Measurements from ENCODE around the gene SFMBT1. TPM values are rescaled to one million over a fixed set of nuclear protein-coding genes. Genes with fewer than 3 reads are reported as not detected.
"Not testable (repeated sequence)": the region's sequence is repeated elsewhere in the genome, so short reads cannot be mapped to it uniquely, and the experiment has no call there.

Gene SFMBT1
- total RNA-seq, 2 donors from 2014 or later: 12.7 to 16.4 TPM

DNA sequence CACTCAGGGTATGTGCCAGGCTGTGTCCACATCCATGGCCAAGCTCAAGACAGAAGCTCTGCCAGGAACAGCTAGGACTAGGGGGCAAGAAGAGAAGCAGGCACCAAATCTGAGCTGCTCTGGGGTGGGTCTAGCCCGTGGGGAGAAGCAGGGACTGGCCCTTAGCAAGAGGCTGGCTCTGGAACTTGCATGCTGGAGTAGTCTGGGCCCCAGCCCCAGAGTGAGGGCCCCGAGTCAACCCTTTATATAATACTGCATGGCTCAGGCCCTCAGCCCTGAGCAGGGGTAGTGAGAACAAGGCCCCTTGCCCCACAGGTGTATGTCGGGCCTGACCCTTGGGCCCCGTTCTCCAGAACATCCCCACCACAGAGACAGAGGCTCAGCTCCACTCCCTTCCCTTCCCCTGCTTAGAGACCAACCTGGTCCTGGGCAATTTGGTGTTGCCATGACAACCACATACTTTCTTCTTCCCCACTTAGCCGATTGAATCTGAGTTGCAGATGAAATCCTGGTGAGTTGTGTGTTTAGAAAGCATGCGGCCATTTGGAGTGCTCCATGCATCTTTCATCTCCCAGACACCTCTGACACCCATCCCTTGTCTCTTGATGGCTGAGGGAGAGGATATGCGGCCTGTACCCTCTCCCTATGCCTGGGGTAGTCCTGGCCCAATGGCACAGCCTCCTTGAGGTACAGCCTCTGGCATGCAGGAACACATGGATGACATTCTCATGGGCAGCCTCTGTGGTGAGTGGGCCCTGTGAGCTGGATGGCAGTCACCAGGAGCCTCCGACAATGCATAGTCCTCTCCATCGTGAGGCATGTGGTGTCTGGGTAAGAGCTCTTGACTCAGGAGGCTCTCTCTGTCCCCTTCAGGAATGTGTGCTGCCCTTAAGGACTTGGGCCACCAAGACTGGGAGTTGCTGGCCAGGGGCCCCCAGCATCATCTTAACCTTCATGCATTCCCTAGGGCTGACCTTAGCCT, 29.2 kb upstream of the SFMBT1 start:
- no peak for ATAC-seq
- no peak for DNase-seq
- intact Hi-C loops (cut with DNase I): loop anchor here in 1 of 2 donors (5.0 to 10.0 kb wide), 2 partner anchors 140 to 333 kb away; no protein-coding TSS in a partner anchor

DNA sequence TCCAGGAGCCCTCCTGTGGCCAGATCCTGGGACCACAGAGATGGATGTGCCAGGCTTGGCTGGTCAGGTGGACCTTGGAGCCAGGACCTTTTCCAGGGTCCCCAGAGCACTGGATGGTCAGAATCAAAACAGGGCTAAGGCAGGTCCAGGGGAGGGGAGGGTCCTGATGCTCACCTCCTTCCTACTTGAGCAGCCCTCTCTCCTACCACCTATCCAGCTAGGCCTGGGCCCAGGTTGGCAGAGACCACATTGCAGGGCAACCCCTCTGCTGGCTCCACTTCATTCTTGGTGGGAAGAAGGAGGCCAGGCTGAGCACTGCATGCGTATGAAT, 28.5 kb upstream of the SFMBT1 start:
- DNase-seq: no peak
- ATAC-seq: no peak
- intact Hi-C loops (cut with DNase I): loop anchor here in 1 of 2 donors (5.0 to 10.0 kb wide), 2 partner anchors 140 to 332 kb away; no protein-coding TSS in a partner anchor

DNA sequence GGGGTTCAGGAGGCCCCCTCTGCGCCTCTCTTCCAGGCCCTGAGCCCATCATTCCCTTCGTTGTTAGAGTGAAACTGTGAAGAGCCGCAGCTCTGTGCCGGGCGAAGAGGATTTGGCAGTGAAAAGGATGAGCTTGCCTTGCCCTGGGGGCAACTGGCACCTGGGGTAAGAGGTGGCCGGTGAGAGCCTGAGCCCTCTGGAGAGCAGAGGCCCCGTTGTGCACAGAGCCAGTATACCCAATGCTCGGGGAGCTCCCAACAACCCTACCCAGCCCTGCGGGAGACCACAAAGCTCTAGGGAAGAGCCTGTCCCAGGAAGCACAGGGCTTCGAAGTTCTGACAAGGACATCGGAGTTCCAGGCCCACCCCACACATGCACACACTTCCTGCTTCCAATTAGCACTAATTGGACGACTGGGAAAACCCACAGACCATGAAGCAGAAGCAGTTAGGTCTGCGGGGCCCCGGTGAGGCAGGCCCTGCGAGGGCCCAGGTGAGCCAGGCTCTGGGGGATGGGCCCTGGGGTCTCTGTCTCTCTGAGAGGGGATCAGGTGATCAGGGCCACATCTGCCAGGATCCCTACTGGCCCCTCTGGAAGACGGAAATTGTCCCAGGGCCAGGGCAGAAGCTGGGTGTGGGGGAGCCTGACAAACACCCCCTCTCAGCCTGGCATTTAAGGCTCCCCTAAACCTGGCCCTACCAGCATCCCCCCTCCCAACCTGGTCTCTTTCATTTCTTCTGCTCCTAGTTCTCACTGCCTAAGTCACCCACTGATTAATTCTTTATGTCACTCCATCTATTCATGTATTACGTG, 27.9 kb upstream of the SFMBT1 start:
- peak in 1 of 2 donors; percentile 10 for ATAC-seq
- DNase-seq: no peak
- intact Hi-C loops (cut with DNase I): loop anchor here in 1 of 2 donors (2.0 to 10.0 kb wide), 4 partner anchors 23 to 331 kb away; no protein-coding TSS in a partner anchor

DNA sequence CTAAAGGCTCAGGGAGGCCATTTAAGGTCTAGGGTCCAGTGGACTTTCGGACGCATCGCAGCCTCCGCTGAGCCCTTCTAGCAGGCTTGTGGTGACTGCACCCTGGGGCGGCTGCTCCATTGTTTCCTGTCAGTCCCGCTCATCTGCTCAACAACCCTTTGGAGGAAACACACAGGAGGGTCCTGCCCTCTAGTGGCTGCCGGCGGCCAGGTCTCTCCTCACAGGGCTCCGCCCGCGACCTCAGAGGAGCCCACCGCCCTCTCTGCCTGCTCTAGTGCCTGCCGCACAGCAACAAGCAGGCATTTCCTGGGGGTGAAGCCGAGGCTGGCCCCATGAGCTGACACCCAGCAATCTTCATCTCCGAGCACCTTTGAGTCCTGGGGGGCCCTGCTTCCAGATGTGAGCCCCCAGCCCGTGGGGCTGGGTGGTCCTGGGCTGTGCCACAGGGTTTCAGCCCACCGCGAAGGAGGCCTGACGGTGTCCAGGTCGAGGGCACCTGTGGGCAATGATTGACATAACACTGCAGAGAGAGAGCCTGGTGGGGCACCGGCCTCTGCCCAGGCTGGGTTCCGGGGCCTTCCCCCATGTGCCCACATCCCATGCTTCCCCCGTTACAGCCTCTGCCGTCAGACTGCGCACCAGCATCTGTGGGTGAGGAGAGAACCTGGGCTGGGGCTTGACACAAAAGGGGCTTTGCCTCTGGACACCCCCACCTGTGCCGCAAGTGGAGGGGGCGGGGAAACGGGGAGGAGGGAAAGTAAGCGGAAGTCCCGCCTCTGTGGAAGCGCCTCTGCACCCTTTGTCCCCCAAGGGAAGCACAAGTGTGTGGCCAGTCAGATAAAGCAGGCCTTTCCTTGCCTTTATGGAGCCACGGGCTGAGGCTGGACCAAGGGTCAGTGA, 27.0 kb upstream of the SFMBT1 start:
- peak; percentile 90 for DNase-seq
- ATAC-seq: peak; percentile 95 to 97
- intact Hi-C loops (cut with DNase I): loop anchor here in 1 of 2 donors (2.0 to 10.0 kb wide), 4 partner anchors 24 to 331 kb away; no protein-coding TSS in a partner anchor

DNA sequence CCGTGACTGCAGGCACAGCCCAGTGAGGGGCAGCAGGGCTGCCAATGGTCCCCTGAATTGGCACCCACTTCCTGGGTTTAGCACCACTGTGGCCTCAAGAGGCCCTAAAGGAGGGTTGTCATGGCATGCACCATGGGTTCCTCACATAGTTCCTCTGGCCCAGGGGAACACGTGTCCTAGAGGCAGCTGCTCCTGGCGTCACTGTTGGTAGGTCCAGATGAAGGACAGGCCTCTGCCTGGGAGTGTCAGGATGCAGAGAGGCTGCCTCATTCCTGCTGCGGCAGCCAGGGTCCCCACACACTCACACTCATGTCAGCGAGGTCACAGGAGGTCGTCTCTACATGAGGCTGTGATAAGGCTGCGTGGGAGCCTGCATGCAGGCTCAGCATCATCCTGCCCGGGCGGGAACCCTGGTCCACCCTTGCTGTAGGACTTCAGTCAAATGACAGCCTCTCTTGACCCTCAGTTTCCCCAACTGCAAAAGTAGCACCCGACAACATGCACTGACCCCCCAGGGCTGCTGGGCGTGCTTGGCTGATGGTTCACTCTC, 26.1 kb upstream of the SFMBT1 start:
- intact Hi-C loops (cut with DNase I): loop anchor here in 1 of 2 donors (2.0 to 10.0 kb wide), 4 partner anchors 25 to 330 kb away; no protein-coding TSS in a partner anchor
- DNase-seq (no peak), ATAC-seq (no peak)

DNA sequence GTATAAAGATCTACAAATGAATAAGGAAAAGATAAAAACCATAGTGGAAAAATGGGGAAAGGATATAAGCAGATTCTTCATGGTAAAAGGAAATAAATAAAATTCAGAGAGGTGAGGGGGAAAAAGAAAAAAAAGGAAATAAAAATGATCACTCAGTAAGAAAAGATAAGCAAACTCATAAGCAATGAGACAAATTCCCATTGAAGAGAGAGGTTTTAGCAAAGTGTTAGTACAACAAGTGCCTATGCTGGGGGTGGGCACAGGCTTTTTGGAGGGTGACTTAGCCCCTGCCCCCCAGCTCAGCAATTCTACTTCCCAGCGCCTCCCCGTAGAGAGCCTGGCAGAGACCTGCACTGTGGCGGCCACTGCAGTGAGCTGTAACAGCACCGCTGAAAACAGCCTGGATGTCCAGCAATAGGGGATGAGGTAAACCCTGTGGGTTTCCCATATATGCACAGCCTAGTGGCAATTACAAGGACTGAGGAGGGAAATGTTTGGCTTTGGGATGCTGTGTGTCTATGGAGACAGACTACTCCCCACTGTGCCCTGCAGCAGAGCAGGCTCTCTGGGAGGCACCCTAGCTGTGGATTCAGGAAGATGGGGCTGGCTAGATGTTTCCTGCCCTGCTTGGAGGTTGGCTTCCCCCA, 23.7 kb upstream of the SFMBT1 start:
- intact Hi-C loops (cut with DNase I): loop anchor here in 1 of 2 donors (5.0 to 10.0 kb wide), 2 partner anchors 135 to 327 kb away; no protein-coding TSS in a partner anchor
- no peak for DNase-seq
- ATAC-seq: no peak

DNA sequence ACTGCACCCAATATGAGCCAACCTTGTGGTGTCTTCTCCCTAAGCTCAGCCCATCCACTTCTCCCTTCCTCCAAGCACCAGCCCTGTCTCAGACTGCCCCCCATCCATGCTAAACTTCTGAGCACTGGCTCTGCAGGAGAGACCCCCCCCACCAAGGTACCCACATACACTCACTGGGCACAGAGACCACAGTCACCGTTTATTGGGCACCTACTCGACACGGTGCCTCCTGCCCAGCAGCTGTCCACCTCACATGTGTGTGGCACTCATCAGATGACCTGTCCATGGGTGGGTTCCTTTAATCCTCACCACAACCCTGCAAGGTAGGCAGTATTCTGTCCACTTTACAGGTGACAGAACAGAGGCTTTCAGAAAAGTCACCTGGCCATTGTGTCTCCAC, 22.3 kb upstream of the SFMBT1 start:
- DNase-seq: no peak
- intact Hi-C loops (cut with DNase I): no loop called here
- no peak for ATAC-seq

DNA sequence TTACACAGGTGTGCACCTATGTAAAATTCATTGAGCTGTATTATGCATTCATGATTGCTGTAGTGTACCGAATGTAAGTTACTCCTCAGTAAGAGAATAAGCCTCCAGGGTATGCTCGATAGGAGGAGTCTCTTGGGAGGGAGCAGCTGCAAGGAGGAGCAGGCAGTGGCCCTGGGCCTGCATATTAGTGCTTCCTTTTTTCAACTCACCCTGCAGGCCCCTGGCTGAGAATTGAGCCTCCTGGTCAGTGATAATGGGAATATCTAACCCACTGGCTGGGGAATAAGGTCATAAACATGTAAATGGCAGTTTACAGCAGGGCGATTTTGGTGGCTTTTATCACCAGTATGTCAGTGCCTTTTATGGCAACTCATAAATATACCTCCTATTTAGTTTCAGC, 21.7 kb upstream of the SFMBT1 start:
- intact Hi-C loops (cut with DNase I): no loop called here
- ATAC-seq: no peak
- DNase-seq: no peak

DNA sequence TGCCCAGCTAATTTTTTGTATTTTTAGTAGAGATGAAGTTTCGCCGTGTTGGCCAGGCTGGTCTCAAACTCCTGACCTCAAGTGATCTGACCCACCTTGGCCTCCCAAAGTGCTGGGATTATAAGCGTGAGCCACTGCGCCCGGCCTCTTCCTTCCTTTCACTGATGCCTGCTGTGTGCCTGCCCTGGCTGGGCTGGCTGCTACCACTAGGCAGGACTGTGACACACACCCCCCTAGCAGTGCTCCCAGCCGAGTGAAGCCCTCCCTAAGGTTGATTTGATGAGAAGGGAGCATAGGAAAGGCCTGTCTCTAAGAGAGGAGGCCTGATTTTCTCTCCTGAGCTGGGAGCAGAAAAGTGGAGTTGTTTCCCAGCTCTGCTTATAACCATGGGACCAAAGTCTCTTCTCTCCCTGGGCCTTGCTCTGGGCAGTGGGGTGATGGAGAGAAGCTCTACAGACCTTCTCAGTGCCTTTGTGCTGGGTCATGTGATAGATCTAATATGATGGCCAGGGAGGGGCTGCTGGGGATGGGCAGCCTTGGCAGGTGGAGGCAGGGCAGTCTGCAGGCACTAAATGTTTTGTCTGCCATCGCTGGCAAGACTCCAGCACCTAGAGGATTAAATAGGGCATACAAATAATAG, 20.1 kb upstream of the SFMBT1 start:
- ATAC-seq (no peak), DNase-seq (no peak)
- intact Hi-C loops (cut with DNase I): no loop called here

DNA sequence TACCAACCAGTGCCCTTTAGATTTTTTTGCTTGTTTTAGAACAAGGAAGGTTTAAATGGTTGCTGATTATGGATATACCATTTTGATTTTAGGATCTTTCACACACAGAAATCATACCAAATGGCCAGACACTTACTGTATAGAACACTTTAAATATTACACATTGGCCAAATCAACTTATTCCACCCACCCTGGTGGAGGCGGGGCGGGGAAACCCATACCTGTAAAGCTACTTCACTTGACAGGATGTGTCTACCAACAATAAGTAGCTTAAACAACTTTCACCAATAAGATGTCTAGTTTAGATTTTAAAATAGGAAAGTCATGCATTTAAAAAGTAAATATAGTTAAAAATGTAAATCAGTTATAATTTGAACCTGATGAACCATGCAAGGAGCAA, 17.0 kb upstream of the SFMBT1 start:
- intact Hi-C loops (cut with DNase I): no loop called here
- no peak for DNase-seq

DNA sequence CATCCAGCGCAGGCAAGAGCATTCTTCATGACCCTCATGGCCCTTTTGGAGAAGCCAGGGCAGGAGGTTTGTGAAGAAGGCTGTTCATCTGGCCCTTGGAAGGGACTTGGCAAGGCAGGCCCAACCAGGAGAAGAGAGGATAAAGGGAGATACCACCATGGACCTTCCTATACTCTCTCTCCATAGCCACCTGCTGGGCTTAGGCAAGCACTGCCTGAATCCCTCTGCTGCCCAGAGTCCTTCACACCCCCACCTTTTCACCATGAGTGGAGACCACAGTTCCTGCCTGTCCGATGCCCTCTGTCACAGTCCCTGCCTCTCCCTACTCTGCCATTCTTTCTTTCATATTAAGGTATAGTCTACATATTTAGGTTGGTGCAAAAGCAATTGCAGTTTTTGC, 10.6 kb upstream of the SFMBT1 start:
- intact Hi-C loops (cut with DNase I): no loop called here
- ATAC-seq (no peak), DNase-seq (no peak)

More for the DNA sequence above, 17.0 kb upstream of the SFMBT1 start:
- ATAC-seq: no peak

DNA sequence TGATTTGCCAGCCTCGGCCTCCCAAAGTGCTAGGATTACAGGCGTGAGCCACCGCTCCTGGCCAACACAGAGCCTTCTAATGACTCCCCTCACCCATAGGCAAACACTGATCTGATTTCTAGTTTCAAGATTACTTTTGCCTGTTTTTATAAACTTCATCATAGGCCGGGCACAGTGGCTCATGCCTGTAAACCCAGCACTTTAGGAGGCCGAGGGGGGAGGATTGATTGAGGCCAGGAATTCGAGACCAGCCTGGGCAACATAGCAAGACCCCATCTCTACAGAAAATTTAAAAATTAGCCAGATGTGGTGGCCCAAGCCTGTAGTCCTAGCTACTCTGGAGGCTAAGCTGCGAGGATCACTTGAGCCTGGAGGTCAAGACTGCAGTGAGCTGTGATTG, 8.4 kb upstream of the SFMBT1 start:
- DNase-seq; ATAC-seq; intact Hi-C loops (cut with DNase I): not testable (repeated sequence)

DNA sequence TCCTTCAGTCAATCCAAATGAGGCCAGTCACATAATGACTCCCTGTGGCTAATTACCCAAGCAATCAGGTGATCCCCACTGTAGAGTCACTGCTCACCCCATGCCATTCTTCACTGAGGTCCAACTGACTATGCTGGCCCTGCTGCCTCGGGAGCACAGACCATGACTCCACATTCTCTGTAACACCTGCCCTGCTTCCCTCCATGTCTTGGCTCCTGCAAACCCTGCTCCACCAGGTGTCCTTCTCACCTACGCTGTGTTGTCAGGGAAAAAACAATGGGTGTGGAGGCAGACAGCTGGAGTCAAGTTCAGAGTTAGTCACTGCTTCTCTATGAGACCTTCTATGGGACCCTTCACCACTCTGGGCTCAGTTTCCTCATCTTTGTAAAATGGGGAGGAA, 6.1 kb upstream of the SFMBT1 start:
- DNase-seq (no peak), ATAC-seq (no peak)
- intact Hi-C loops (cut with DNase I): no loop called here

DNA sequence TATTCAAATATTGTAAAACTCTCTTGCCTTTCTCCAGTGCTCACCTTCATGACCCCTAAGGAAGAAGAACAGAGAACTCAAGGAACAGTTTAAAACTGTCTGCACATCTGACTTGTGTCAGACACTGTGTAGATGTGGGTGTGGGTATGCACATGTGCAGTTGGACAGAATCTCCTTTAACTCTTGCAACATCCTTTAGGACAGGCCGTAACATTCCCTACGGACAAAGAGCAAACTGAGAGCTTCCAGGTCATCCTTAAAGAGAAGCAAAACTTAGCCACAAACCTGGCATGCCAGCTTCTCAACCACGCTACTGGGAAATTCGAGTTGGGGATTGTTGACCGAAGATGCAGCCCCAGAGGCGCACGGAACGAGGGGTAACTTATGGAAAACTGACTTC, 4.1 kb upstream of the SFMBT1 start:
- DNase-seq (no peak), ATAC-seq (no peak)
- intact Hi-C loops (cut with DNase I): no loop called here

DNA sequence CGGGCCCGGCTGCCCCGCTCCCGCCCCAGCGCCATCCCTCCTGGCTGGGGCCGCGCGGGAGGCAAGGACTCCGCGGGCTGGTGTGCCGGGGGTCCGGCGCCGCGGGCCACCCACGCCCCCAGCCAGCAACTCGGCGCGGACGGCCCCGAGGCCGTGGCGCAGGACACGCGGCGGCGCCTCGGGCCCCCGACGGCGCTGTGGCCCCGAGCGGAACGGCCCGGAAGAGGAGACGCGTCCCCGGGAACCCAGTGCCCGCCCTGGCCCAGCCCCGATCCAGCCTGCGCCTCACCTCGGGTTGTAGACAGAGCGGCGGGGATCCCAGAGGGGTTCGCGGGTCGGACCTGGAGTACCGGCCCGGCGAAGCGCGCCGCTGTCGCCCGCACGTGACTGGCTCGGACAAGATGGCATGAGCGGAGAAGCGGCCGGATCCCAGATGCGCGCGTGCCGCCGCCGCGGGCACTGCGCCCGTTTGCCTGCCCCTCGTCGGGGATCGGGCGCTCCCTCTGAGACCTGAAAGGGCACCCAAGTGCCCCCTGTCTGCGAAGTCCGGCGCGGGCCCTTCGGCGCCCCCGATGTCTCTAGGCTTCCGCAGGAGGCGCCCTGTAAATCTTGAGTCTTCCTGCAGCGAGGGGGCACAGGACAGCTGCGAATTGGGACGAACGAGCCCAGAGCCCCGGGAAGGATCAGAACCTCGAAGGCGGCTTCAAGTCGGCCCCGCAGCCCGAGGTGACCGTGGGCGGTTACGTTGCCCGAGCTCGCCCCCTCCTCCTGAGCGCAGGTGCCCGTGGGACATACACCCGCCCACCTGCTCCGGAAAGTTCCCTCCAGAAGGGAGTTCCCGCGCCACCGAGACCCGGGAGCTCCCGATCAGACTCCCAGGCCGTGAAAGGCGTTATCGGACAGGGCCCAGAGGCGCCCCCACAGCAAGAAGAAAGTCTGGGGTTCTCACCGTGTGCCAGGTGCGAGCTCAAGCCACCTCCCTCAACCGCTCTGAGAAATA, 598 bp upstream of the SFMBT1 start:
- DNase-seq: peak; percentile 58
- intact Hi-C loops (cut with DNase I): no loop called here
- ATAC-seq: peak; percentile 20 to 43
